Measurements from ENCODE around the gene ZNF519.
"Not testable (repeated sequence)": the region's sequence is repeated elsewhere in the genome, so short reads cannot be mapped to it uniquely, and the experiment has no call there.

DNA sequence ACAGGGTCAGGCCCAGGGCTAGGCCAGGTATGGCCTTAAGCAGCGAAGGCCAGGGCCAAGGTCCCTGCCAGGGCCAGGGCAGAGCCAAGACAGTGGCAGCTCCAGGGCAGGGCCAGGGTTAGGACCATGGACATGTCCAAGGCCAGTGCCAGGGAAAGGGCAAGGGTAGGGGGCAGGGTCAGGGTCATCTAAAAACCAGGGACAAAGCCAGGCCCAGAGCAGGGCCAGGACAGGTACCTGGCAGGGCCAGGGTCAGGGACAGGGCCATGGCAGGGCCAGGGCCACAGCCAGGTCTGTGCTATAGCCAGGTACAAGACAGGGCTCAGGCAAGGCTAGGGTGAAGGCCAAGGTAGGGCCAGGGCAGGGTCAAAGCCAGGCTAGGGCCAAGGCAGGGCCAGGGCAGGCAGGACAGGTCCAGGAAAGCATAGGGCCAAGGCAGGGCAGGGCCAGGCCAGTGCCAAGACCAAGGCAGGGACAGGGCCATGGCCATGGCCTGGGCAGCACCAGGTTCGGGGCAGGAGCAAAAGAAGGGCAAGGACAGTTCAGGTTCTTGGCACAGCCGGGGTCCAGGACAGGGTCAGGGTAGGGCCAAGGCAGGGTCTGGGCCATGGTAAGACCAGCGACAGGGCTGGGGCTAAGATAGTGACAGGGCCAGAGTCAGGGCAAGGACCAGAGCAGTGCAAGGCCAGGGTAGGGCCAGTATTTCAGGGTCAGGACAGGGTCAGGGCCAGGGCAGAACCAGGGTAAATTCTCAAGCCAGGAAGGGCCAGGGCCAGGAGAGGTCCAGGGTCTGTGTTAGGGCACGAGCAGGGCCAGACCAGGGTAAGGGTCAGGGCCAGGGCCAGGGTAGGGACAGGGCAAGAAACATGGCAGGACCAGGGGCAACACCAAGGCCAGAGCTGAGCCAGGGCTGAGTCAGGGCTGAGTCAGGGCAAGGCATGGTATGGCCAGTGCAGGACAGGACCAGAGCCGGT, 40.2 kb upstream of the ZNF519 start:
- TF ChIP-seq, protein P1, sequence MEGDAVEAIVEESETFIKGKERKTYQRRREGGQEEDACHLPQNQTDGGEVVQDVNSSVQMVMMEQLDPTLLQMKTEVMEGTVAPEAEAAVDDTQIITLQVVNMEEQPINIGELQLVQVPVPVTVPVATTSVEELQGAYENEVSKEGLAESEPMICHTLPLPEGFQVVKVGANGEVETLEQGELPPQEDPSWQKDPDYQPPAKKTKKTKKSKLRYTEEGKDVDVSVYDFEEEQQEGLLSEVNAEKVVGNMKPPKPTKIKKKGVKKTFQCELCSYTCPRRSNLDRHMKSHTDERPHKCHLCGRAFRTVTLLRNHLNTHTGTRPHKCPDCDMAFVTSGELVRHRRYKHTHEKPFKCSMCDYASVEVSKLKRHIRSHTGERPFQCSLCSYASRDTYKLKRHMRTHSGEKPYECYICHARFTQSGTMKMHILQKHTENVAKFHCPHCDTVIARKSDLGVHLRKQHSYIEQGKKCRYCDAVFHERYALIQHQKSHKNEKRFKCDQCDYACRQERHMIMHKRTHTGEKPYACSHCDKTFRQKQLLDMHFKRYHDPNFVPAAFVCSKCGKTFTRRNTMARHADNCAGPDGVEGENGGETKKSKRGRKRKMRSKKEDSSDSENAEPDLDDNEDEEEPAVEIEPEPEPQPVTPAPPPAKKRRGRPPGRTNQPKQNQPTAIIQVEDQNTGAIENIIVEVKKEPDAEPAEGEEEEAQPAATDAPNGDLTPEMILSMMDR (IDR thresholded peaks at IDR 0.05), result not testable (repeated sequence)
- TF ChIP-seq POLR2A (IDR thresholded peaks at IDR 0.05), result not testable (repeated sequence)
